ENCODE measurements around the gene ZMYND19.
"Not testable (repeated sequence)": the region's sequence is repeated elsewhere in the genome, so short reads cannot be mapped to it uniquely, and the experiment has no call there.

The ZMYND19 gene

GRCh38 chr9:137598943-137599342 lies 8.6 kb upstream of the ZMYND19 start:
- H3K9me3 ChIP-seq (ENCODE audit: control insufficient read depth, insufficient read depth, low read length), result no peaks in the 10 kb centered on the region
- H3K36me3 ChIP-seq (ENCODE audit: control insufficient read depth, insufficient read depth, low read length), result no peaks in the 10 kb centered on the region
- no peak overlapping the region for H3K9ac ChIP-seq (ENCODE audit: low read depth, low read length)
- peaks cover under 1% of the 10 kb centered on the region for H3K4me1 ChIP-seq (ENCODE audit: control insufficient read depth, insufficient read depth, low read length)
- no peak overlapping the region for H3K4me3 ChIP-seq (ENCODE audit: low read depth, low read length)
- peaks cover 5% of the 10 kb centered on the region for H3K27me3 ChIP-seq (ENCODE audit: control insufficient read depth, insufficient read depth, low read length)

GRCh38 chr9:137596577-137596976 lies 6.3 kb upstream of the ZMYND19 start:
- not testable (repeated sequence) for H3K4me3 ChIP-seq (ENCODE audit: low read depth, low read length); H3K27me3 ChIP-seq (ENCODE audit: control insufficient read depth, insufficient read depth, low read length); H3K36me3 ChIP-seq (ENCODE audit: control insufficient read depth, insufficient read depth, low read length); H3K4me1 ChIP-seq (ENCODE audit: control insufficient read depth, insufficient read depth, low read length); H3K9ac ChIP-seq (ENCODE audit: low read depth, low read length); H3K9me3 ChIP-seq (ENCODE audit: control insufficient read depth, insufficient read depth, low read length)

- Histone ChIP-seq H3K27me3 (ENCODE audit: control insufficient read depth, insufficient read depth, low read length) (no peaks in the 10 kb centered on the region), H3K4me1 (ENCODE audit: control insufficient read depth, insufficient read depth, low read length) (peaks cover 3% of the 10 kb centered on the region), H3K4me3 (ENCODE audit: low read depth, low read length) (no peak overlapping the region), H3K36me3 (ENCODE audit: control insufficient read depth, insufficient read depth, low read length) (peaks cover 12% of the 10 kb centered on the region), H3K9ac (ENCODE audit: low read depth, low read length) (no peak overlapping the region), H3K9me3 (ENCODE audit: control insufficient read depth, insufficient read depth, low read length) (no peaks in the 10 kb centered on the region)
Observed at GRCh38 chr9:137593176-137593575, 2.9 kb upstream of the ZMYND19 start.

- no peaks in the 10 kb centered on the region for H3K9me3 ChIP-seq (ENCODE audit: control insufficient read depth, insufficient read depth, low read length)
- peaks cover 17% of the 10 kb centered on the region for H3K36me3 ChIP-seq (ENCODE audit: control insufficient read depth, insufficient read depth, low read length)
- no peak overlapping the region for H3K9ac ChIP-seq (ENCODE audit: low read depth, low read length)
- H3K4me1 ChIP-seq (ENCODE audit: control insufficient read depth, insufficient read depth, low read length), result peaks cover 3% of the 10 kb centered on the region
- no peaks in the 10 kb centered on the region for H3K27me3 ChIP-seq (ENCODE audit: control insufficient read depth, insufficient read depth, low read length)
- H3K4me3 ChIP-seq (ENCODE audit: low read depth, low read length), result no peak overlapping the region
Observed at GRCh38 chr9:137592767-137593166, 2.5 kb upstream of the ZMYND19 start.

GRCh38 chr9:137590123-137590468 lies 216 bp downstream of the ZMYND19 start:
- Histone ChIP-seq H3K9me3 (ENCODE audit: control insufficient read depth, insufficient read depth, low read length) (no peaks in the 10 kb centered on the region), H3K9ac (ENCODE audit: low read depth, low read length) (no peak overlapping the region), H3K27me3 (ENCODE audit: control insufficient read depth, insufficient read depth, low read length) (no peaks in the 10 kb centered on the region), H3K4me1 (ENCODE audit: control insufficient read depth, insufficient read depth, low read length) (peaks cover 3% of the 10 kb centered on the region), H3K4me3 (ENCODE audit: low read depth, low read length) (peak overlapping the region; percentile 78), H3K36me3 (ENCODE audit: control insufficient read depth, insufficient read depth, low read length) (peaks cover 38% of the 10 kb centered on the region)

- H3K9me3 ChIP-seq (ENCODE audit: control insufficient read depth, insufficient read depth, low read length), result no peaks in the 10 kb centered on the region
- no peaks in the 10 kb centered on the region for H3K27me3 ChIP-seq (ENCODE audit: control insufficient read depth, insufficient read depth, low read length)
- H3K4me1 ChIP-seq (ENCODE audit: control insufficient read depth, insufficient read depth, low read length), result peaks cover 3% of the 10 kb centered on the region
- H3K36me3 ChIP-seq (ENCODE audit: control insufficient read depth, insufficient read depth, low read length), result peaks cover 40% of the 10 kb centered on the region
- H3K4me3 ChIP-seq (ENCODE audit: low read depth, low read length), result peak overlapping the region; percentile 78
- peak overlapping the region; percentile 81 for H3K9ac ChIP-seq (ENCODE audit: low read depth, low read length)
Observed at GRCh38 chr9:137589441-137590122, 730 bp downstream of the ZMYND19 start.

- no peaks in the 10 kb centered on the region for H3K9me3 ChIP-seq (ENCODE audit: control insufficient read depth, insufficient read depth, low read length)
- peaks cover 46% of the 10 kb centered on the region for H3K36me3 ChIP-seq (ENCODE audit: control insufficient read depth, insufficient read depth, low read length)
- H3K27me3 ChIP-seq (ENCODE audit: control insufficient read depth, insufficient read depth, low read length), result no peaks in the 10 kb centered on the region
- peaks cover 3% of the 10 kb centered on the region for H3K4me1 ChIP-seq (ENCODE audit: control insufficient read depth, insufficient read depth, low read length)
- H3K9ac ChIP-seq (ENCODE audit: low read depth, low read length), result peak overlapping the region; percentile 81
- peak overlapping the region; percentile 78 for H3K4me3 ChIP-seq (ENCODE audit: low read depth, low read length)
Observed at GRCh38 chr9:137588891-137589290, 1.4 kb downstream of the ZMYND19 start.

- no peak overlapping the region for H3K4me3 ChIP-seq (ENCODE audit: low read depth, low read length)
- no peaks in the 10 kb centered on the region for H3K9me3 ChIP-seq (ENCODE audit: control insufficient read depth, insufficient read depth, low read length)
- H3K4me1 ChIP-seq (ENCODE audit: control insufficient read depth, insufficient read depth, low read length), result peaks cover 3% of the 10 kb centered on the region
- no peaks in the 10 kb centered on the region for H3K27me3 ChIP-seq (ENCODE audit: control insufficient read depth, insufficient read depth, low read length)
- H3K9ac ChIP-seq (ENCODE audit: low read depth, low read length), result peak overlapping the region; percentile 9
- peaks cover 49% of the 10 kb centered on the region for H3K36me3 ChIP-seq (ENCODE audit: control insufficient read depth, insufficient read depth, low read length)
Observed at GRCh38 chr9:137588311-137588710, 2.0 kb downstream of the ZMYND19 start.

- Histone ChIP-seq H3K4me1 (ENCODE audit: control insufficient read depth, insufficient read depth, low read length) (peaks cover 3% of the 10 kb centered on the region), H3K4me3 (ENCODE audit: low read depth, low read length) (no peak overlapping the region), H3K36me3 (ENCODE audit: control insufficient read depth, insufficient read depth, low read length) (peaks cover 62% of the 10 kb centered on the region), H3K9me3 (ENCODE audit: control insufficient read depth, insufficient read depth, low read length) (no peaks in the 10 kb centered on the region), H3K27me3 (ENCODE audit: control insufficient read depth, insufficient read depth, low read length) (no peaks in the 10 kb centered on the region), H3K9ac (ENCODE audit: low read depth, low read length) (no peak overlapping the region)
Observed at GRCh38 chr9:137586854-137587253, 3.5 kb downstream of the ZMYND19 start.

- Histone ChIP-seq H3K9ac (ENCODE audit: low read depth, low read length) (no peak overlapping the region), H3K9me3 (ENCODE audit: control insufficient read depth, insufficient read depth, low read length) (no peaks in the 10 kb centered on the region), H3K27me3 (ENCODE audit: control insufficient read depth, insufficient read depth, low read length) (no peaks in the 10 kb centered on the region), H3K4me3 (ENCODE audit: low read depth, low read length) (no peak overlapping the region), H3K4me1 (ENCODE audit: control insufficient read depth, insufficient read depth, low read length) (peaks cover 2% of the 10 kb centered on the region), H3K36me3 (ENCODE audit: control insufficient read depth, insufficient read depth, low read length) (peaks cover 69% of the 10 kb centered on the region)
Observed at GRCh38 chr9:137583957-137584356, 6.4 kb downstream of the ZMYND19 start.

GRCh38 chr9:137583347-137583746 lies 7.0 kb downstream of the ZMYND19 start:
- H3K4me3 ChIP-seq (ENCODE audit: low read depth, low read length), result no peak overlapping the region
- no peaks in the 10 kb centered on the region for H3K9me3 ChIP-seq (ENCODE audit: control insufficient read depth, insufficient read depth, low read length)
- H3K9ac ChIP-seq (ENCODE audit: low read depth, low read length), result no peak overlapping the region
- no peaks in the 10 kb centered on the region for H3K27me3 ChIP-seq (ENCODE audit: control insufficient read depth, insufficient read depth, low read length)
- peaks cover 63% of the 10 kb centered on the region for H3K36me3 ChIP-seq (ENCODE audit: control insufficient read depth, insufficient read depth, low read length)
- peaks cover 2% of the 10 kb centered on the region for H3K4me1 ChIP-seq (ENCODE audit: control insufficient read depth, insufficient read depth, low read length)

- Histone ChIP-seq H3K27me3 (ENCODE audit: control insufficient read depth, insufficient read depth, low read length) (no peaks in the 10 kb centered on the region), H3K4me3 (ENCODE audit: low read depth, low read length) (no peak overlapping the region), H3K9ac (ENCODE audit: low read depth, low read length) (no peak overlapping the region), H3K9me3 (ENCODE audit: control insufficient read depth, insufficient read depth, low read length) (no peaks in the 10 kb centered on the region), H3K36me3 (ENCODE audit: control insufficient read depth, insufficient read depth, low read length) (peaks cover 53% of the 10 kb centered on the region), H3K4me1 (ENCODE audit: control insufficient read depth, insufficient read depth, low read length) (peaks cover 2% of the 10 kb centered on the region)
Observed at GRCh38 chr9:137582286-137582860, 7.9 kb downstream of the ZMYND19 start.

Data from iPS-15b (cell line).